MM.1S (cell line): ENCODE results near the gene CDH6.

Source experiments
- EZH2 ChIP-seq: fragments of 300-600 bp; sonication (generic); optimal IDR thresholded peaks from 2 replicates; pipeline ENCODE3; 2017; ENCODE audit warnings: low read depth, mild to moderate bottlenecking, antibody characterized with exemption, low read length, mixed read lengths
- TF ChIP-seq, protein P1 (sequence below): fragments of 300-600 bp; sonication (generic); IDR thresholded peaks from 2 replicates; pipeline ENCODE4 v1.5.1; 2016; ENCODE audit warnings: antibody characterized with exemption, low read length, mixed read lengths

DNA sequence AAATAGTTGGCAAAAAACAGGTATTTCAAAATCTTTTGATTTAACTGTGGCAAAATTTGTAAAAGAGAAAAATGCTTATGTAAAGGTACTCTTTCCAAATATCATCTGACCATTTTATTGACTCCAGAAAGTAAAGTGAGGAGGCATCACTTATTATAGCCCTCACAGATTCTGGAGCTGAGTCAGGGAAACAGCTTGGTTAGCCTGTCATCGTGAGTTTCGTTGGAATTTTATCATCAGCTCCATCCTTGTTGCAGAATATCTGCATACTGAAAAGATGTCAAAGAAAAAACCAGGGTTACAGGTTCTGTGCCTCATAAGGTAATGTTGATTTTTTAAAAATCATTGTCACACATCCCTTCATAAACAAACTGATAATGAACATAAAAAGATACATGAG is 74.8 kb downstream of the CDH6 start:
- TF ChIP-seq, protein P1, sequence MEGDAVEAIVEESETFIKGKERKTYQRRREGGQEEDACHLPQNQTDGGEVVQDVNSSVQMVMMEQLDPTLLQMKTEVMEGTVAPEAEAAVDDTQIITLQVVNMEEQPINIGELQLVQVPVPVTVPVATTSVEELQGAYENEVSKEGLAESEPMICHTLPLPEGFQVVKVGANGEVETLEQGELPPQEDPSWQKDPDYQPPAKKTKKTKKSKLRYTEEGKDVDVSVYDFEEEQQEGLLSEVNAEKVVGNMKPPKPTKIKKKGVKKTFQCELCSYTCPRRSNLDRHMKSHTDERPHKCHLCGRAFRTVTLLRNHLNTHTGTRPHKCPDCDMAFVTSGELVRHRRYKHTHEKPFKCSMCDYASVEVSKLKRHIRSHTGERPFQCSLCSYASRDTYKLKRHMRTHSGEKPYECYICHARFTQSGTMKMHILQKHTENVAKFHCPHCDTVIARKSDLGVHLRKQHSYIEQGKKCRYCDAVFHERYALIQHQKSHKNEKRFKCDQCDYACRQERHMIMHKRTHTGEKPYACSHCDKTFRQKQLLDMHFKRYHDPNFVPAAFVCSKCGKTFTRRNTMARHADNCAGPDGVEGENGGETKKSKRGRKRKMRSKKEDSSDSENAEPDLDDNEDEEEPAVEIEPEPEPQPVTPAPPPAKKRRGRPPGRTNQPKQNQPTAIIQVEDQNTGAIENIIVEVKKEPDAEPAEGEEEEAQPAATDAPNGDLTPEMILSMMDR: no peak
- TF ChIP-seq EZH2: no peak
